A673 (cell line): ENCODE data around the gene SDK1.

Experiments used
- EZH2 ChIP-seq: fragments of 200-600 bp; sonication (generic); IDR thresholded peaks from 2 replicates; pipeline ENCODE4 v1.6.1; 2017; ENCODE audit warnings: borderline replicate concordance, low read depth, mild to moderate bottlenecking, mixed read lengths, antibody characterized with exemption, low read length; ENCODE audit not compliant: poor library complexity, severe bottlenecking
- TF ChIP-seq, protein P1 (sequence below): fragments of 300-800, 200-600 bp; sonication (generic); conservative IDR thresholded peaks from 2 replicates; pipeline ENCODE4 v1.5.1; 2017; ENCODE audit warnings: low read depth, mild to moderate bottlenecking, antibody characterized with exemption, low read length, moderate library complexity, mixed read lengths

DNA sequence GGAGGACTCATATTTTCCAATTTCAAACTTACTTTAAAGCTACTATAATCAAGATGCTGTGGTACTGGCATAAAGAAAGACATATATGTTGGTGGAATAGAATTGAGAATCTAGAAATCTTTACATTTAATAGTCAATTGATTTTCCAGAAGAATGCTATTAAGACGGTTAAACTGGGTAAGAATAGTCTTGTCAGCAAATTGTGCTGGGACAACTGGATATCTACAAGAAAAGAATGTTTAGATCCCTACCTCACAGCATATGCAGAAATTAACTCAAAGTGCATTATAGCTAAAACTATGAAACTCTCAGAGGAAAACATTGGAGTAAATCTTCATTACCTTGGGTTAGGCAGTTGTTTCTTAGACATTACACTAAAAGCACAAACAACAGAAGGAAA lies 203.3 kb downstream of the SDK1 start:
- TF ChIP-seq, protein P1, sequence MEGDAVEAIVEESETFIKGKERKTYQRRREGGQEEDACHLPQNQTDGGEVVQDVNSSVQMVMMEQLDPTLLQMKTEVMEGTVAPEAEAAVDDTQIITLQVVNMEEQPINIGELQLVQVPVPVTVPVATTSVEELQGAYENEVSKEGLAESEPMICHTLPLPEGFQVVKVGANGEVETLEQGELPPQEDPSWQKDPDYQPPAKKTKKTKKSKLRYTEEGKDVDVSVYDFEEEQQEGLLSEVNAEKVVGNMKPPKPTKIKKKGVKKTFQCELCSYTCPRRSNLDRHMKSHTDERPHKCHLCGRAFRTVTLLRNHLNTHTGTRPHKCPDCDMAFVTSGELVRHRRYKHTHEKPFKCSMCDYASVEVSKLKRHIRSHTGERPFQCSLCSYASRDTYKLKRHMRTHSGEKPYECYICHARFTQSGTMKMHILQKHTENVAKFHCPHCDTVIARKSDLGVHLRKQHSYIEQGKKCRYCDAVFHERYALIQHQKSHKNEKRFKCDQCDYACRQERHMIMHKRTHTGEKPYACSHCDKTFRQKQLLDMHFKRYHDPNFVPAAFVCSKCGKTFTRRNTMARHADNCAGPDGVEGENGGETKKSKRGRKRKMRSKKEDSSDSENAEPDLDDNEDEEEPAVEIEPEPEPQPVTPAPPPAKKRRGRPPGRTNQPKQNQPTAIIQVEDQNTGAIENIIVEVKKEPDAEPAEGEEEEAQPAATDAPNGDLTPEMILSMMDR, result no peak
- TF ChIP-seq EZH2, result no peak
